CD14-positive monocyte (primary cell): Measurements from ENCODE around the gene MAP2K5. TPM values are rescaled to one million over a fixed set of nuclear protein-coding genes. Genes with fewer than 3 reads are reported as not detected.

Source experiments
- DNase-seq, 3 donors: peaks; one replicate each; pipeline ENCODE4 v3.0.0-alpha.2; 2011 to 2022
- H2AFZ ChIP-seq: 2 replicates; pipeline ENCODE4 v1.6.0; 2012; ENCODE audit warnings: mild to moderate bottlenecking, low read depth, low read length, inconsistent platforms; ENCODE audit not compliant: insufficient read depth, poor library complexity, severe bottlenecking
- H3K27ac ChIP-seq, 2 donors: 1 replicate in 1 of 2; 2 replicates in 1 of 2; pipeline ENCODE4 v1.5.1; 2012 to 2013; ENCODE audit warnings: low read length in 2 of 2, control low read depth in 1 of 2, inconsistent platforms in 1 of 2, low read depth in 1 of 2, mild to moderate bottlenecking in 1 of 2
- H3K27me3 ChIP-seq, 2 donors: one replicate each; pipeline versions ENCODE4 v1.6.0 to v1.6.1; 2011 to 2013; ENCODE audit warnings: low read length in 2 of 2; ENCODE audit not compliant: control insufficient read depth in 2 of 2, insufficient read depth in 2 of 2
- H3K36me3 ChIP-seq, 2 donors: replicated peaks in 1 of 2; 1 replicate in 1 of 2; 2 replicates in 1 of 2; pipeline versions ENCODE4 v1.5.1 to v1.6.1; 2012 to 2013; ENCODE audit warnings: low read length in 2 of 2, control low read depth in 1 of 2, inconsistent platforms in 1 of 2, mild to moderate bottlenecking in 1 of 2; ENCODE audit not compliant: insufficient read depth in 2 of 2, control insufficient read depth in 1 of 2
- H3K4me1 ChIP-seq, 2 donors: 1 replicate in 1 of 2; 2 replicates in 1 of 2; pipeline versions ENCODE4 v1.5.1 to v1.6.1; 2012 to 2013; ENCODE audit warnings: low read length in 2 of 2, control low read depth in 1 of 2, inconsistent platforms in 1 of 2, mild to moderate bottlenecking in 1 of 2, moderate library complexity in 1 of 2; ENCODE audit not compliant: insufficient read depth in 2 of 2, control insufficient read depth in 1 of 2
- H3K4me2 ChIP-seq: replicated peaks from 2 replicates; pipeline ENCODE3; 2012; ENCODE audit warnings: low read length, moderate library complexity, mild to moderate bottlenecking; ENCODE audit not compliant: poor library complexity, severe bottlenecking; ENCODE audit errors: extremely low read depth
- H3K4me3 ChIP-seq, 3 experiments: fragments of 200-600 bp in 1 of 3; sonication (generic) in 1 of 3; replicated peaks in 1 of 3; 1 replicate in 2 of 3; 2 replicates in 1 of 3; pipeline ENCODE4 v1.5.1; 2011 to 2013; ENCODE audit warnings: low read length in 3 of 3, mild to moderate bottlenecking in 3 of 3, control low read depth in 2 of 3, low read depth in 2 of 3, inconsistent platforms in 1 of 3, moderate library complexity in 1 of 3
- H3K79me2 ChIP-seq: 2 replicates; pipeline ENCODE4 v1.6.0; 2012; ENCODE audit warnings: mild to moderate bottlenecking, control low read depth, inconsistent platforms, low read length, moderate library complexity; ENCODE audit not compliant: insufficient read depth
- H3K9ac ChIP-seq: 2 replicates; pipeline ENCODE4 v1.6.0; 2017; ENCODE audit warnings: low read length, mild to moderate bottlenecking; ENCODE audit not compliant: insufficient read depth, poor library complexity, severe bottlenecking
- H3K9me3 ChIP-seq, 2 donors: replicated peaks in 1 of 2; 1 replicate in 1 of 2; 2 replicates in 1 of 2; pipeline versions ENCODE4 v1.5.1 to v1.6.1; 2012 to 2013; ENCODE audit warnings: low read length in 2 of 2, control low read depth in 1 of 2; ENCODE audit not compliant: control insufficient read depth in 1 of 2, insufficient read depth in 1 of 2
- H4K20me1 ChIP-seq: 2 replicates; pipeline ENCODE4 v1.6.0; 2012; ENCODE audit warnings: mild to moderate bottlenecking, low read length, control low read depth, moderate library complexity; ENCODE audit not compliant: insufficient read depth
- H3K27ac Mint-ChIP-seq, 7 donors: one replicate each; pipeline ENCODE4 v1.8.0; 2020; ENCODE audit warnings: mild to moderate bottlenecking in 7 of 7, mixed read lengths in 7 of 7, moderate library complexity in 6 of 7, inconsistent platforms in 2 of 7
- H3K27me3 Mint-ChIP-seq, 3 donors: one replicate each; pipeline ENCODE4 v1.8.0; 2021 to 2022; ENCODE audit warnings: low read depth in 3 of 3, mild to moderate bottlenecking in 3 of 3, mixed read lengths in 3 of 3, moderate library complexity in 3 of 3, inconsistent platforms in 1 of 3
- H3K36me3 Mint-ChIP-seq, 2 donors: one replicate each; pipeline ENCODE4 v1.8.0; 2020; ENCODE audit warnings: mixed read lengths in 2 of 2, inconsistent platforms in 1 of 2, mild to moderate bottlenecking in 1 of 2
- H3K4me1 Mint-ChIP-seq: one replicate; pipeline ENCODE4 v1.8.0; 2020; ENCODE audit warnings: mild to moderate bottlenecking, mixed read lengths
- H3K4me3 Mint-ChIP-seq, 2 donors: one replicate each; pipeline ENCODE4 v1.8.0; 2020; ENCODE audit warnings: mild to moderate bottlenecking in 2 of 2, mixed read lengths in 2 of 2, moderate library complexity in 1 of 2
- H3K9me3 Mint-ChIP-seq, 7 donors: one replicate each; pipeline ENCODE4 v1.8.0; 2020 to 2022; ENCODE audit warnings: mixed read lengths in 7 of 7, mild to moderate bottlenecking in 6 of 7, moderate library complexity in 6 of 7, inconsistent platforms in 2 of 7
- WGBS: methylation state at CpG from one replicate; pipeline ENCODE4 v1.1.5; 2013; ENCODE audit warnings: missing lambda C conversion rate; ENCODE audit not compliant: insufficient coverage; 5-methylcytosine and 5-hydroxymethylcytosine counted together
- intact Hi-C, 2 donors: fragments of 100-400 bp; cut with micrococcal nuclease; formaldehyde crosslinking; loops; one replicate each; pipeline versions ENCODE4 v1.15.0 to v1.15.1; 2023
- polyA plus RNA-seq, 3 donors: library from polyadenylated mRNA; depleted of rRNA in 1 of 3; unstranded in 2 of 3; stranded (reverse) in 1 of 3; fragments of 300-500 nt in 2 of 3; fragments of >200 nt in 1 of 3; fragmentation: Illumina TruSeq in 2 of 3; gene quantifications; 1 replicate in 2 of 3; 2 replicates in 1 of 3; pipeline ENCODE4 v1.2.3, GENCODE V29; 2012 to 2021
- TF ChIP-seq, protein P1 (sequence below): fragments of 200-600 bp; IDR thresholded peaks from one replicate; pipeline ENCODE4 v1.8.0; 2022; ENCODE audit warnings: antibody characterized with exemption, mild to moderate bottlenecking

MAP2K5 gene
- polyA plus RNA-seq, 3 donors, result 10.2 to 11.3 (median 10.6) TPM

DNA sequence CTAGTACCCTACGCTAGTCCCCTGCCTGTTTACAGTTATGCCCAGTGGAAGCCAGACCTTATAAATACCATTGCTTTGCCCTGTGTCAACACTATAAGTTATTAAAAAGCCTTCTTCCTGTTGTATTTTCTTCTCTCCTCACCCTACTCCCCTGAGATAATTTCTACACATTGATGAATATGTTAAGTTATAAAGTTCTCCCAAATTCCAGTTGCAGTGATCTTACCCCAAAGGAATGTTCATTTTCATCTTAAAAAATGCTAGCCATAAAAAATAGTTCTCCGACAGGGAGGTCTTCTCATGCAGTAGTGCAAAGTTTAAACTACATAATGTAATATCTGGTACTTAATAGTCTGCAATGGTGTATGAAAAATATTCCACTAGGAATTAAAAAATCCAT lies 58.6 kb downstream of the MAP2K5 start:
- no peaks in the 10 kb centered on the region for H3K79me2 ChIP-seq
- H3K4me2 ChIP-seq, result no peak overlapping the region
- peaks cover 0 to 3% (median 0%) of the 10 kb centered on the region in 3 donors for H3K27me3 Mint-ChIP-seq
- H3K36me3 ChIP-seq, result peaks cover 25 to 49% of the 10 kb centered on the region in 2 donors
- H3K36me3 Mint-ChIP-seq, result peaks cover 40 to 44% of the 10 kb centered on the region in 2 donors
- no peak overlapping the region for H3K9ac ChIP-seq
- no peak overlapping the region for H3K4me3 Mint-ChIP-seq
- no peaks in the 10 kb centered on the region for H4K20me1 ChIP-seq
- H3K9me3 Mint-ChIP-seq, result peaks cover 0 to 3% (median 0%) of the 10 kb centered on the region in 7 donors
- no peak overlapping the region for H3K27ac ChIP-seq
- no peak for DNase-seq
- intact Hi-C loops, result no loop called here
- no peaks in the 10 kb centered on the region for H3K27me3 ChIP-seq
- H3K4me3 ChIP-seq, result no peak overlapping the region
- no CpG with 5 or more reads among the region's 2 CpGs for WGBS
- H3K4me1 ChIP-seq, result no peaks in the 10 kb centered on the region
- H3K27ac Mint-ChIP-seq, result no peak overlapping the region
- H2AFZ ChIP-seq, result no peak overlapping the region
- TF ChIP-seq, protein P1, sequence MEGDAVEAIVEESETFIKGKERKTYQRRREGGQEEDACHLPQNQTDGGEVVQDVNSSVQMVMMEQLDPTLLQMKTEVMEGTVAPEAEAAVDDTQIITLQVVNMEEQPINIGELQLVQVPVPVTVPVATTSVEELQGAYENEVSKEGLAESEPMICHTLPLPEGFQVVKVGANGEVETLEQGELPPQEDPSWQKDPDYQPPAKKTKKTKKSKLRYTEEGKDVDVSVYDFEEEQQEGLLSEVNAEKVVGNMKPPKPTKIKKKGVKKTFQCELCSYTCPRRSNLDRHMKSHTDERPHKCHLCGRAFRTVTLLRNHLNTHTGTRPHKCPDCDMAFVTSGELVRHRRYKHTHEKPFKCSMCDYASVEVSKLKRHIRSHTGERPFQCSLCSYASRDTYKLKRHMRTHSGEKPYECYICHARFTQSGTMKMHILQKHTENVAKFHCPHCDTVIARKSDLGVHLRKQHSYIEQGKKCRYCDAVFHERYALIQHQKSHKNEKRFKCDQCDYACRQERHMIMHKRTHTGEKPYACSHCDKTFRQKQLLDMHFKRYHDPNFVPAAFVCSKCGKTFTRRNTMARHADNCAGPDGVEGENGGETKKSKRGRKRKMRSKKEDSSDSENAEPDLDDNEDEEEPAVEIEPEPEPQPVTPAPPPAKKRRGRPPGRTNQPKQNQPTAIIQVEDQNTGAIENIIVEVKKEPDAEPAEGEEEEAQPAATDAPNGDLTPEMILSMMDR, result no peak
- H3K9me3 ChIP-seq, result no peaks in the 10 kb centered on the region
- no peaks in the 10 kb centered on the region for H3K4me1 Mint-ChIP-seq

DNA sequence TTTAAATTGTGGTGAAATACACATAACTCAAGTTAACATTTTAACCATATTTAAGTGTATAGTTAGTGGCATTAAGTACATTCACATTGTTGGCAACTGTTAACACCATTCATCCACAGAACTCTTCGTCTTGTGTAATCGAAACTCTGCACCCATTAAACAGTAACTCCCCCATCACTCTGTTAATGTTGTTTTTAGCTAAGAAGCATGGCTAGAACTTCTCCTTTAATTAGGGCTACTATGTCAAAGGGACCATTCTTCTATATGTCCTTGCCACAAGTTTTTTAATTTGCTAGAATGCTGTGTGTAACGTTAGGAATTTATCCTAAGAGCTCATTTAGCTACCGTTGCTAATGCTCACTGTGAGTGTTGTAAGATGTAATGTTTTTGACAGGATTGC lies 60.6 kb downstream of the MAP2K5 start:
- H3K4me3 Mint-ChIP-seq, result no peak overlapping the region
- H3K27ac ChIP-seq, result no peak overlapping the region
- no peak overlapping the region for H2AFZ ChIP-seq
- peaks cover 0 to 4% (median 0%) of the 10 kb centered on the region in 3 donors for H3K27me3 Mint-ChIP-seq
- no peaks in the 10 kb centered on the region for H3K4me1 Mint-ChIP-seq
- no peaks in the 10 kb centered on the region for H3K4me1 ChIP-seq
- no peaks in the 10 kb centered on the region for H4K20me1 ChIP-seq
- H3K27me3 ChIP-seq, result no peaks in the 10 kb centered on the region
- TF ChIP-seq, protein P1, result no peak
- no peak overlapping the region for H3K4me2 ChIP-seq
- H3K4me3 ChIP-seq, result no peak overlapping the region
- H3K27ac Mint-ChIP-seq, result no peak overlapping the region
- H3K9ac ChIP-seq, result no peak overlapping the region
- WGBS, result no CpG with 5 or more reads among the region's 4 CpGs
- H3K79me2 ChIP-seq, result no peaks in the 10 kb centered on the region
- H3K36me3 ChIP-seq, result peaks cover 21 to 34% of the 10 kb centered on the region in 2 donors
- H3K36me3 Mint-ChIP-seq, result peaks cover 37% of the 10 kb centered on the region in 2 donors
- no peaks in the 10 kb centered on the region for H3K9me3 ChIP-seq
- intact Hi-C loops, result no loop called here
- no peak for DNase-seq
- no peaks in the 10 kb centered on the region for H3K9me3 Mint-ChIP-seq
